GM12801 (cell line): ENCODE results near the gene UQCC2.

ENCODE experiments used
- TF ChIP-seq, protein P1 (sequence below): IDR thresholded peaks from one replicate; pipeline ENCODE4 v1.5.1; 2011; ENCODE audit warnings: control low read depth; ENCODE audit not compliant: insufficient read length; ENCODE audit errors: extremely low read depth

UQCC2 gene

GRCh38 chr6:33742092-33742491, 30.6 kb upstream of the UQCC2 start:
- TF ChIP-seq, protein P1, sequence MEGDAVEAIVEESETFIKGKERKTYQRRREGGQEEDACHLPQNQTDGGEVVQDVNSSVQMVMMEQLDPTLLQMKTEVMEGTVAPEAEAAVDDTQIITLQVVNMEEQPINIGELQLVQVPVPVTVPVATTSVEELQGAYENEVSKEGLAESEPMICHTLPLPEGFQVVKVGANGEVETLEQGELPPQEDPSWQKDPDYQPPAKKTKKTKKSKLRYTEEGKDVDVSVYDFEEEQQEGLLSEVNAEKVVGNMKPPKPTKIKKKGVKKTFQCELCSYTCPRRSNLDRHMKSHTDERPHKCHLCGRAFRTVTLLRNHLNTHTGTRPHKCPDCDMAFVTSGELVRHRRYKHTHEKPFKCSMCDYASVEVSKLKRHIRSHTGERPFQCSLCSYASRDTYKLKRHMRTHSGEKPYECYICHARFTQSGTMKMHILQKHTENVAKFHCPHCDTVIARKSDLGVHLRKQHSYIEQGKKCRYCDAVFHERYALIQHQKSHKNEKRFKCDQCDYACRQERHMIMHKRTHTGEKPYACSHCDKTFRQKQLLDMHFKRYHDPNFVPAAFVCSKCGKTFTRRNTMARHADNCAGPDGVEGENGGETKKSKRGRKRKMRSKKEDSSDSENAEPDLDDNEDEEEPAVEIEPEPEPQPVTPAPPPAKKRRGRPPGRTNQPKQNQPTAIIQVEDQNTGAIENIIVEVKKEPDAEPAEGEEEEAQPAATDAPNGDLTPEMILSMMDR, result no peak

DNA sequence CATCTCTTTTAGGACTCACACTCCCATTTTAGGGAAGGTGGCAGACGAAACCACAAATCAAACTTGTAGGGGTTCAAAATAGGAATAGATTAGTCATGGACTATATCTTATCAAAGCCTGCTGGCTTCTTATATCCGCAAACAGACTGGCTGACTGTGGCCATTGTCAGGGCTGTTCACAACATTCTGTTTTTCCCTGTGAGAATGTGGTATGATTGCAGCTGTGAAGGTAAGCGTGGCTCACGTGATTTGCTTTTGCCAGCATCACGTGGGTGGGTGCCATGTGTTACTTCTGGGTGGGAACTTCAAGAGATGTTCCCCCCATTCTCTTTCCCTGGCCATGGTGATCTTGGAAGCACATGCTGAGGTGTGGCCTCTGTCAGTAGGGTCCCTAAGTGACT, 29.3 kb upstream of the UQCC2 start:
- TF ChIP-seq, protein P1, result no peak

GRCh38 chr6:33740204-33740608, 28.7 kb upstream of the UQCC2 start:
- TF ChIP-seq, protein P1, result no peak

GRCh38 chr6:33739571-33739970, 28.1 kb upstream of the UQCC2 start:
- TF ChIP-seq, protein P1, result no peak

DNA sequence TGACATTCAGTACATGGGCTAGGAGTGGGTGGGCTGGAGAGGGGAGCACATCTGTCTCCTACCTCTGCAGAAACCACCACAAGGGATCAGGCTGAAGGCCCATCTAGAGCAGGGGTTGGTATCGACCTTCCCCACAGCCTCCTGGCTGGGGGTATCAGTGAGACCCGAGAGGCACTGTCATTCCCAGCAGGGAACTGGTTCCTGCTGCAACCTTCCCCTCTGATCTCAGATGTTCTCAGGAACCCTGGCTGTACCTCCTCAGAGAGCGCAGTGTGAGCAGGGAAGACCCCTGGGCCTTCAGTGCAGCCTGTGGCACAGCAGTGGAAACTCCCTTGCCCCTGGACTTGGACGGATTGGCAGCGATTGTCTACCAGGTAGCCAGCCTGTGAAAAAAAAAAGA, 27.4 kb upstream of the UQCC2 start:
- TF ChIP-seq, protein P1, result no peak

GRCh38 chr6:33738153-33738552, 26.7 kb upstream of the UQCC2 start:
- TF ChIP-seq, protein P1, result no peak

GRCh38 chr6:33737267-33738026, 25.9 kb upstream of the UQCC2 start:
- TF ChIP-seq, protein P1, result no peak
